SK-N-SH (cell line): Measurements from ENCODE around the gene THOP1. TPM values are rescaled to one million over a fixed set of nuclear protein-coding genes. Genes with fewer than 3 reads are reported as not detected.

Source experiments
- CTCF ChIA-PET: fragments of 300-600, 350-600 bp; formaldehyde crosslinking; extraction: SDS; loops from one replicate; lab custom pipeline; 2021; lab: Yijun Ruan, JAX
- POLR2A ChIA-PET: fragments of 350-600 bp; sonication (Branson Sonifier 250); formaldehyde crosslinking; extraction: SDS; loops from one replicate; lab custom pipeline; 2020; ENCODE audit warnings: antibody characterized with exemption, inconsistent platforms; lab: Yijun Ruan, JAX
- DNase-seq: peaks from one replicate; pipeline ENCODE4 v3.0.0; 2012
- H2AFZ ChIP-seq: fragments of 200-600 bp; sonication (generic); 2 replicates; pipeline ENCODE4 v1.8.1; 2016; ENCODE audit warnings: antibody characterized with exemption, mild to moderate bottlenecking, low read depth
- H3F3A ChIP-seq: fragments of 200-600 bp; sonication (generic); replicated peaks from 2 replicates; pipeline ENCODE3; 2016; ENCODE audit warnings: antibody characterized with exemption, mild to moderate bottlenecking; ENCODE audit not compliant: insufficient read depth
- H3K27ac ChIP-seq, 2 experiments: fragments of 200-500 bp in 1 of 2; fragments of 200-600 bp in 1 of 2; sonication (Bioruptor generic) in 1 of 2; sonication (generic), shearing (Covaris generic) in 1 of 2; 2 replicates each; pipeline versions ENCODE4 v1.5.1 to v1.6.1; 2014 to 2016; ENCODE audit warnings: low read depth in 2 of 2, inconsistent platforms in 1 of 2, low read length in 1 of 2, mild to moderate bottlenecking in 1 of 2, mixed read lengths in 1 of 2
- H3K27me3 ChIP-seq: fragments of 200-600 bp; sonication (generic), shearing (Covaris generic); 2 replicates; pipeline ENCODE4 v1.6.1; 2016; ENCODE audit warnings: mixed run types; ENCODE audit not compliant: insufficient read depth
- H3K36me3 ChIP-seq, 2 experiments: fragments of 200-500 bp in 1 of 2; fragments of 200-600 bp in 1 of 2; sonication (Bioruptor generic) in 1 of 2; sonication (generic) in 1 of 2; replicated peaks in 1 of 2; 2 replicates each; pipeline versions ENCODE3 to v1.5.1; 2014 to 2016; ENCODE audit warnings: low read length in 1 of 2, mild to moderate bottlenecking in 1 of 2; ENCODE audit not compliant: insufficient read depth in 2 of 2, control insufficient read depth in 1 of 2
- H3K4me1 ChIP-seq, 2 experiments: fragments of 200-500 bp in 1 of 2; fragments of 200-600 bp in 1 of 2; sonication (Bioruptor generic) in 1 of 2; sonication (generic), shearing (Covaris generic) in 1 of 2; 2 replicates each; pipeline versions ENCODE4 v1.5.1 to v1.6.1; 2014 to 2016; ENCODE audit warnings: low read depth in 1 of 2, low read length in 1 of 2, mixed run types in 1 of 2; ENCODE audit not compliant: insufficient read depth in 2 of 2, control insufficient read depth in 1 of 2
- H3K4me2 ChIP-seq: fragments of 200-600 bp; sonication (generic), shearing (Covaris generic); 2 replicates; pipeline ENCODE4 v1.6.1; 2017; ENCODE audit warnings: mixed run types
- H3K4me3 ChIP-seq, 2 experiments: fragments of 200-500 bp in 1 of 2; fragments of 200-600 bp in 1 of 2; sonication (Bioruptor generic) in 1 of 2; sonication (generic), shearing (Covaris generic) in 1 of 2; 2 replicates each; pipeline versions ENCODE4 v1.5.1 to v1.8.1; 2014 to 2016; ENCODE audit warnings: low read depth in 2 of 2, inconsistent platforms in 1 of 2, low read length in 1 of 2, mild to moderate bottlenecking in 1 of 2, mixed read lengths in 1 of 2, moderate library complexity in 1 of 2
- H3K79me2 ChIP-seq: fragments of 200-600 bp; sonication (generic); 2 replicates; pipeline ENCODE4 v1.8.1; 2017; ENCODE audit warnings: mild to moderate bottlenecking; ENCODE audit not compliant: insufficient read depth
- H3K9ac ChIP-seq: fragments of 200-600 bp; sonication (generic); 2 replicates; pipeline ENCODE4 v1.6.1; 2017; ENCODE audit warnings: mixed run types
- H3K9me2 ChIP-seq: fragments of 200-600 bp; sonication (generic); 2 replicates; pipeline ENCODE4 v1.6.1; 2017; ENCODE audit warnings: mixed run types
- H3K9me3 ChIP-seq: fragments of 200-600 bp; sonication (generic); 2 replicates; pipeline ENCODE4 v1.6.1; 2017; ENCODE audit warnings: mixed run types, mild to moderate bottlenecking, moderate library complexity
- H4K20me1 ChIP-seq: fragments of 200-600 bp; sonication (generic); 2 replicates; pipeline ENCODE4 v1.6.1; 2017; ENCODE audit warnings: mild to moderate bottlenecking, mixed run types; ENCODE audit not compliant: insufficient read depth
- EP300 ChIP-seq, 2 experiments: IDR thresholded peaks; 2 replicates each; pipeline versions ENCODE4 v1.4.0 to v1.6.1; 2012; ENCODE audit warnings: borderline replicate concordance in 1 of 2, low read depth in 1 of 2, low read length in 1 of 2
- EZH2phosphoT487 ChIP-seq: fragments of 200-600 bp; sonication (generic); IDR thresholded peaks from 2 replicates; pipeline ENCODE4 v1.6.1; 2017; ENCODE audit warnings: low read depth, mixed run types, mild to moderate bottlenecking, antibody characterized with exemption, moderate library complexity, borderline replicate concordance
- FOSL2 ChIP-seq: IDR thresholded peaks from 2 replicates; pipeline ENCODE4 v1.4.0; 2012; ENCODE audit warnings: low read depth, mild to moderate bottlenecking, moderate library complexity, borderline replicate concordance
- FOXJ3 ChIP-seq: sonication (generic); formaldehyde crosslinking; IDR thresholded peaks from 2 replicates; pipeline ENCODE4 v1.5.1; 2020; ENCODE audit warnings: mild to moderate bottlenecking, missing genetic modification reagents
- GABPA ChIP-seq: IDR thresholded peaks from 2 replicates; pipeline ENCODE4 v1.4.0; 2012; ENCODE audit warnings: low read depth, mild to moderate bottlenecking
- JUND ChIP-seq: IDR thresholded peaks from 2 replicates; pipeline ENCODE4 v1.4.0; 2012
- MXI1 ChIP-seq: IDR thresholded peaks from 2 replicates; pipeline ENCODE4 v1.6.1; 2012; ENCODE audit warnings: mild to moderate bottlenecking, low read depth, low read length, improper control_type of control experiment
- POLR2AphosphoS5 ChIP-seq: IDR thresholded peaks from 2 replicates; pipeline ENCODE4 v1.6.1; 2012; ENCODE audit warnings: low read depth, low read length
- RAD21 ChIP-seq: IDR thresholded peaks from 2 replicates; pipeline ENCODE4 v1.6.1; 2012; ENCODE audit warnings: mild to moderate bottlenecking, low read length
- RCOR1 ChIP-seq: fragments of 150-350 bp; IDR thresholded peaks from 2 replicates; pipeline ENCODE4 v1.6.1; 2017; ENCODE audit warnings: antibody characterized with exemption, low read length
- RFX5 ChIP-seq: IDR thresholded peaks from 2 replicates; pipeline ENCODE4 v1.6.1; 2012; ENCODE audit warnings: mild to moderate bottlenecking, improper control_type of control experiment, low read length
- SIN3A ChIP-seq: IDR thresholded peaks from 2 replicates; pipeline ENCODE4 v1.6.1; 2012; ENCODE audit warnings: low read depth, mild to moderate bottlenecking, low read length, moderate library complexity, borderline replicate concordance
- YY1 ChIP-seq: IDR thresholded peaks from 2 replicates; pipeline ENCODE4 v1.4.0; 2012; ENCODE audit warnings: low read depth, mild to moderate bottlenecking
- WGBS: methylation state at CpG from one replicate; pipeline ENCODE4 v1.1.6; 2017; ENCODE audit warnings: low lambda C conversion rate; 5-methylcytosine and 5-hydroxymethylcytosine counted together
- polyA plus RNA-seq, 3 experiments: library from polyadenylated mRNA; depleted of rRNA; stranded (reverse); fragments of >200 nt; gene quantifications; 2 replicates each; pipeline ENCODE4 v1.2.3, GENCODE V29; 2012
- TF ChIP-seq, protein P1 (sequence below): fragments of 150-350 bp; IDR thresholded peaks from 2 replicates; pipeline ENCODE4 v1.6.1; 2016; ENCODE audit warnings: mild to moderate bottlenecking, low read depth, low read length
- TF ChIP-seq, protein P2 (sequence below): IDR thresholded peaks from 2 replicates; pipeline ENCODE4 v1.4.0; 2012; ENCODE audit warnings: low read depth
- TF ChIP-seq, protein P3 (sequence below): IDR thresholded peaks from 2 replicates; pipeline ENCODE4 v1.6.1; 2012; ENCODE audit warnings: mild to moderate bottlenecking, low read depth, low read length, moderate library complexity
- TF ChIP-seq, protein P4 (sequence below): IDR thresholded peaks from 2 replicates; pipeline ENCODE4 v1.4.0; 2012; ENCODE audit warnings: low read depth, borderline replicate concordance

THOP1 gene
- polyA plus RNA-seq, 1 of the 3 experiments (the other 2 are of a cell fraction) = 138 TPM

DNA sequence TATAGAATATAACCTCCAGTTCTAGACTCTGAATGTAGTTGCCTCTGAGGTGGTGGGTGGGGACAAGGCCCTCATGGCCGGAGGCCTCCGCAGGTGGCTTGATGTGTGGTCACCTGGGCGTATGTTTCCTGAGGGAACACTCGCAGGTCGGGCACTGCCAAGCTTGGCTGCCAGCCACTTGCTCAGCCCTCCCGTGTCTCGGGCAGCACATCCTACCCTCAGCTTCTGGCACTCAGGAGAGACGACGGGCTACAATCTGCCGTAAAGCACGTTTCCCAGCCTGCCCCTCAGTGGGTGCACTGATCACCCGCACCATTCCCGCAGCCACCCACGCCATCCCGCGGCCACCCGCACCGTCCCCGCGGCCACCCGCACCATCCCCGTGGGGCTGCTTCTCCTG lies 15.2 kb downstream of the THOP1 start:
- Histone ChIP-seq H4K20me1 (no peaks in the 10 kb centered on the region), H3K4me2 (no peak overlapping the region), H3K27me3 (no peaks in the 10 kb centered on the region), H3F3A (no peaks in the 10 kb centered on the region), H3K4me1 (no peaks in the 10 kb centered on the region), H3K36me3 (peaks cover 4 to 64% of the 10 kb centered on the region in 2 experiments), H3K9me3 (no peaks in the 10 kb centered on the region), H3K79me2 (no peaks in the 10 kb centered on the region), H3K9ac (no peak overlapping the region), H2AFZ (no peak overlapping the region), H3K4me3 (no peak overlapping the region), H3K27ac (no peak overlapping the region), H3K9me2 (no peaks in the 10 kb centered on the region)
- POLR2A ChIA-PET = no interaction called here
- WGBS = 95% methylated on average over 19 of the region's 22 CpGs
- CTCF ChIA-PET = interaction anchor here (2.0 kb wide), 1 partner anchor 18 kb away, joined by 8 read pairs; no protein-coding TSS in a partner anchor
- no peak for TF ChIP-seq JUND
- no peak for TF ChIP-seq SIN3A
- no peak for TF ChIP-seq EP300 (IDR thresholded peaks at IDR 0.05; ENCODE audit: borderline replicate concordance in 1 of 2, low read depth in 1 of 2, low read length in 1 of 2)
- no peak for TF ChIP-seq GABPA
- TF ChIP-seq, protein P1, sequence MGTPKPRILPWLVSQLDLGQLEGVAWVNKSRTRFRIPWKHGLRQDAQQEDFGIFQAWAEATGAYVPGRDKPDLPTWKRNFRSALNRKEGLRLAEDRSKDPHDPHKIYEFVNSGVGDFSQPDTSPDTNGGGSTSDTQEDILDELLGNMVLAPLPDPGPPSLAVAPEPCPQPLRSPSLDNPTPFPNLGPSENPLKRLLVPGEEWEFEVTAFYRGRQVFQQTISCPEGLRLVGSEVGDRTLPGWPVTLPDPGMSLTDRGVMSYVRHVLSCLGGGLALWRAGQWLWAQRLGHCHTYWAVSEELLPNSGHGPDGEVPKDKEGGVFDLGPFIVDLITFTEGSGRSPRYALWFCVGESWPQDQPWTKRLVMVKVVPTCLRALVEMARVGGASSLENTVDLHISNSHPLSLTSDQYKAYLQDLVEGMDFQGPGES = no peak
- no peak for TF ChIP-seq YY1
- TF ChIP-seq POLR2AphosphoS5 = no peak
- no peak for TF ChIP-seq FOXJ3
- no peak for DNase-seq

DNA sequence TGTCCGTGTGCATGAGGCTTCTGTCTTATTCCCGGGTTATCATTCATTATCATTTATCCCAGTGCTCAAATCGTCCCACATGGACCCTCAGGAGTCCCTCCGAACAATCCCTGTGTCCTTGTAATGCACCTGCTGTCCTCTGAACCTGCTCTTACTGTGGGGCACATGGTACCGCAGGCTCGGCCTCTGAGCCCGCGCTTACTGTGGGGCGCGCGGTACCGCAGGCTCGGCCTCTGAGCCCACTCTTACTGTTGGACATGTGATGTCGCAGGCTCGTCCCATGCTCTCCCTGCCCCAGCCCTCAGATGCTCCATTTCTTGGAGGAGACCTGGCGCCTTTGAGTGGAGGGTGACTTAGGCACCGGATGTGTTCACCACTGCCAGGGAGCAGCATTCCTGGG lies 17.5 kb downstream of the THOP1 start:
- H4K20me1 ChIP-seq = no peaks in the 10 kb centered on the region
- H3K9me3 ChIP-seq = no peaks in the 10 kb centered on the region
- H3K36me3 ChIP-seq = peaks cover 4 to 63% of the 10 kb centered on the region in 2 experiments
- peak; percentile 10 for DNase-seq
- no peak overlapping the region for H2AFZ ChIP-seq
- H3K4me2 ChIP-seq = no peak overlapping the region
- CTCF ChIA-PET = no interaction called here
- no peaks in the 10 kb centered on the region for H3F3A ChIP-seq
- no peaks in the 10 kb centered on the region for H3K4me1 ChIP-seq
- WGBS = 93% methylated on average over 14 of the region's 17 CpGs
- TF ChIP-seq RFX5 = no peak
- no peak for TF ChIP-seq JUND
- TF ChIP-seq FOSL2 = no peak
- TF ChIP-seq, protein P1 = no peak
- TF ChIP-seq, protein P2, sequence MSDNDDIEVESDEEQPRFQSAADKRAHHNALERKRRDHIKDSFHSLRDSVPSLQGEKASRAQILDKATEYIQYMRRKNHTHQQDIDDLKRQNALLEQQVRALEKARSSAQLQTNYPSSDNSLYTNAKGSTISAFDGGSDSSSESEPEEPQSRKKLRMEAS = no peak
- no peak for TF ChIP-seq EP300 (IDR thresholded peaks at IDR 0.05; ENCODE audit: borderline replicate concordance in 1 of 2, low read depth in 1 of 2, low read length in 1 of 2)
- no peak for TF ChIP-seq RAD21
- no peak for TF ChIP-seq POLR2AphosphoS5
- no peak for TF ChIP-seq MXI1
- TF ChIP-seq GABPA = no peak
- TF ChIP-seq, protein P3, sequence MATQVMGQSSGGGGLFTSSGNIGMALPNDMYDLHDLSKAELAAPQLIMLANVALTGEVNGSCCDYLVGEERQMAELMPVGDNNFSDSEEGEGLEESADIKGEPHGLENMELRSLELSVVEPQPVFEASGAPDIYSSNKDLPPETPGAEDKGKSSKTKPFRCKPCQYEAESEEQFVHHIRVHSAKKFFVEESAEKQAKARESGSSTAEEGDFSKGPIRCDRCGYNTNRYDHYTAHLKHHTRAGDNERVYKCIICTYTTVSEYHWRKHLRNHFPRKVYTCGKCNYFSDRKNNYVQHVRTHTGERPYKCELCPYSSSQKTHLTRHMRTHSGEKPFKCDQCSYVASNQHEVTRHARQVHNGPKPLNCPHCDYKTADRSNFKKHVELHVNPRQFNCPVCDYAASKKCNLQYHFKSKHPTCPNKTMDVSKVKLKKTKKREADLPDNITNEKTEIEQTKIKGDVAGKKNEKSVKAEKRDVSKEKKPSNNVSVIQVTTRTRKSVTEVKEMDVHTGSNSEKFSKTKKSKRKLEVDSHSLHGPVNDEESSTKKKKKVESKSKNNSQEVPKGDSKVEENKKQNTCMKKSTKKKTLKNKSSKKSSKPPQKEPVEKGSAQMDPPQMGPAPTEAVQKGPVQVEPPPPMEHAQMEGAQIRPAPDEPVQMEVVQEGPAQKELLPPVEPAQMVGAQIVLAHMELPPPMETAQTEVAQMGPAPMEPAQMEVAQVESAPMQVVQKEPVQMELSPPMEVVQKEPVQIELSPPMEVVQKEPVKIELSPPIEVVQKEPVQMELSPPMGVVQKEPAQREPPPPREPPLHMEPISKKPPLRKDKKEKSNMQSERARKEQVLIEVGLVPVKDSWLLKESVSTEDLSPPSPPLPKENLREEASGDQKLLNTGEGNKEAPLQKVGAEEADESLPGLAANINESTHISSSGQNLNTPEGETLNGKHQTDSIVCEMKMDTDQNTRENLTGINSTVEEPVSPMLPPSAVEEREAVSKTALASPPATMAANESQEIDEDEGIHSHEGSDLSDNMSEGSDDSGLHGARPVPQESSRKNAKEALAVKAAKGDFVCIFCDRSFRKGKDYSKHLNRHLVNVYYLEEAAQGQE = no peak
- TF ChIP-seq EZH2phosphoT487 = no peak
- TF ChIP-seq RCOR1 = no peak
- TF ChIP-seq, protein P4, sequence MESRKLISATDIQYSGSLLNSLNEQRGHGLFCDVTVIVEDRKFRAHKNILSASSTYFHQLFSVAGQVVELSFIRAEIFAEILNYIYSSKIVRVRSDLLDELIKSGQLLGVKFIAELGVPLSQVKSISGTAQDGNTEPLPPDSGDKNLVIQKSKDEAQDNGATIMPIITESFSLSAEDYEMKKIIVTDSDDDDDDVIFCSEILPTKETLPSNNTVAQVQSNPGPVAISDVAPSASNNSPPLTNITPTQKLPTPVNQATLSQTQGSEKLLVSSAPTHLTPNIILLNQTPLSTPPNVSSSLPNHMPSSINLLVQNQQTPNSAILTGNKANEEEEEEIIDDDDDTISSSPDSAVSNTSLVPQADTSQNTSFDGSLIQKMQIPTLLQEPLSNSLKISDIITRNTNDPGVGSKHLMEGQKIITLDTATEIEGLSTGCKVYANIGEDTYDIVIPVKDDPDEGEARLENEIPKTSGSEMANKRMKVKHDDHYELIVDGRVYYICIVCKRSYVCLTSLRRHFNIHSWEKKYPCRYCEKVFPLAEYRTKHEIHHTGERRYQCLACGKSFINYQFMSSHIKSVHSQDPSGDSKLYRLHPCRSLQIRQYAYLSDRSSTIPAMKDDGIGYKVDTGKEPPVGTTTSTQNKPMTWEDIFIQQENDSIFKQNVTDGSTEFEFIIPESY = no peak
- TF ChIP-seq, all 33 proteins: peak for 0
- Histone ChIP-seq H3K9ac (no peak overlapping the region), H3K79me2 (no peaks in the 10 kb centered on the region), H3K27me3 (no peaks in the 10 kb centered on the region), H3K9me2 (no peaks in the 10 kb centered on the region), H3K4me3 (no peak overlapping the region), H3K27ac (no peak overlapping the region)
- POLR2A ChIA-PET = no interaction called here
